ENCODE measurements around the gene SLC6A18.

Gene SLC6A18

GRCh38 chr5:1256776-1257175, 31.6 kb downstream of the SLC6A18 start:
- FAIRE-seq: no peak
- DNase-seq (ENCODE audit: insufficient read length, low spot score): no peak
- TF ChIP-seq POU2F2 (IDR thresholded peaks at IDR 0.05; ENCODE audit: low read depth, low read length) (no peak), TAF1 (IDR thresholded peaks at IDR 0.05; ENCODE audit: low read depth, low read length) (no peak), POLR2AphosphoS5 (IDR thresholded peaks at IDR 0.05; ENCODE audit: low read depth, low read length) (no peak), SPI1 (IDR thresholded peaks at IDR 0.05; ENCODE audit: low read depth, low read length) (no peak), PAX5 (IDR thresholded peaks at IDR 0.05; ENCODE audit: insufficient read depth, low read length, severe bottlenecking) (no peak), POLR2A (IDR thresholded peaks at IDR 0.05; ENCODE audit: low read depth, low read length) (no peak)

DNA sequence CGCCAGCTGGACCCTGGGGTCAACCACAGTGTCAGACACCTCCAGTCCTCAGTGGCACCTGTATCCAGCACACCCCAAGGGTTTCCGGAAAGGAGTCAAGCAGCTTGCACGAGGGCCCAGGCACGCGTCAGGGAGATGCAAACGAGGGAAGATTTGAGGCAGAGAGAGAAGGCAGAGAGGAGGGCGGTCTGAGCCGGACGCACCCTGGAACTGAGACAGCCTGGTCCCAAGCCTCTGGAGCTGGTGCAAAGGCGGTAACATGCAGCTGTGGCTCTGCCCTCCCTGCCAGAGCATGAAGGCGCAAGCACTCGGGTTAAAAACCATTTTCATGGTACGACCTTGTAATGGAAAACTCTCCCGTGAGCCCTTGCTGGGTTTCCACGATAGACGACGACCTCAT, 32.2 kb downstream of the SLC6A18 start:
- no peak for TF ChIP-seq PAX5 (IDR thresholded peaks at IDR 0.05; ENCODE audit: insufficient read depth, low read length, severe bottlenecking)
- no peak for TF ChIP-seq POLR2AphosphoS5 (IDR thresholded peaks at IDR 0.05; ENCODE audit: low read depth, low read length)
- TF ChIP-seq TAF1 (IDR thresholded peaks at IDR 0.05; ENCODE audit: low read depth, low read length): no peak
- no peak for TF ChIP-seq POU2F2 (IDR thresholded peaks at IDR 0.05; ENCODE audit: low read depth, low read length)
- TF ChIP-seq SPI1 (IDR thresholded peaks at IDR 0.05; ENCODE audit: low read depth, low read length): no peak
- TF ChIP-seq POLR2A (IDR thresholded peaks at IDR 0.05; ENCODE audit: low read depth, low read length): no peak
- no peak for DNase-seq (ENCODE audit: insufficient read length, low spot score)
- FAIRE-seq: no peak

GRCh38 chr5:1257841-1258240, 32.7 kb downstream of the SLC6A18 start:
- TF ChIP-seq PAX5 (IDR thresholded peaks at IDR 0.05; ENCODE audit: insufficient read depth, low read length, severe bottlenecking) (no peak), SPI1 (IDR thresholded peaks at IDR 0.05; ENCODE audit: low read depth, low read length) (no peak), POLR2A (IDR thresholded peaks at IDR 0.05; ENCODE audit: low read depth, low read length) (no peak), POLR2AphosphoS5 (IDR thresholded peaks at IDR 0.05; ENCODE audit: low read depth, low read length) (no peak), POU2F2 (IDR thresholded peaks at IDR 0.05; ENCODE audit: low read depth, low read length) (no peak), TAF1 (IDR thresholded peaks at IDR 0.05; ENCODE audit: low read depth, low read length) (no peak)
- FAIRE-seq: no peak
- DNase-seq (ENCODE audit: insufficient read length, low spot score): no peak

- FAIRE-seq: no peak
- TF ChIP-seq SPI1 (IDR thresholded peaks at IDR 0.05; ENCODE audit: low read depth, low read length): no peak
- no peak for TF ChIP-seq TAF1 (IDR thresholded peaks at IDR 0.05; ENCODE audit: low read depth, low read length)
- no peak for TF ChIP-seq POU2F2 (IDR thresholded peaks at IDR 0.05; ENCODE audit: low read depth, low read length)
- no peak for TF ChIP-seq PAX5 (IDR thresholded peaks at IDR 0.05; ENCODE audit: insufficient read depth, low read length, severe bottlenecking)
- TF ChIP-seq POLR2AphosphoS5 (IDR thresholded peaks at IDR 0.05; ENCODE audit: low read depth, low read length): no peak
- TF ChIP-seq POLR2A (IDR thresholded peaks at IDR 0.05; ENCODE audit: low read depth, low read length): no peak
- DNase-seq (ENCODE audit: insufficient read length, low spot score): no peak
These were observed 34.8 kb downstream of the SLC6A18 start for GRCh38 chr5:1259806-1260480.

GRCh38 chr5:1261643-1262042, 36.5 kb downstream of the SLC6A18 start:
- FAIRE-seq (no peak), DNase-seq (ENCODE audit: insufficient read length, low spot score) (no peak)
- TF ChIP-seq TAF1 (IDR thresholded peaks at IDR 0.05; ENCODE audit: low read depth, low read length): no peak
- no peak for TF ChIP-seq POLR2AphosphoS5 (IDR thresholded peaks at IDR 0.05; ENCODE audit: low read depth, low read length)
- TF ChIP-seq POU2F2 (IDR thresholded peaks at IDR 0.05; ENCODE audit: low read depth, low read length): no peak
- no peak for TF ChIP-seq POLR2A (IDR thresholded peaks at IDR 0.05; ENCODE audit: low read depth, low read length)
- no peak for TF ChIP-seq PAX5 (IDR thresholded peaks at IDR 0.05; ENCODE audit: insufficient read depth, low read length, severe bottlenecking)
- no peak for TF ChIP-seq SPI1 (IDR thresholded peaks at IDR 0.05; ENCODE audit: low read depth, low read length)

DNA sequence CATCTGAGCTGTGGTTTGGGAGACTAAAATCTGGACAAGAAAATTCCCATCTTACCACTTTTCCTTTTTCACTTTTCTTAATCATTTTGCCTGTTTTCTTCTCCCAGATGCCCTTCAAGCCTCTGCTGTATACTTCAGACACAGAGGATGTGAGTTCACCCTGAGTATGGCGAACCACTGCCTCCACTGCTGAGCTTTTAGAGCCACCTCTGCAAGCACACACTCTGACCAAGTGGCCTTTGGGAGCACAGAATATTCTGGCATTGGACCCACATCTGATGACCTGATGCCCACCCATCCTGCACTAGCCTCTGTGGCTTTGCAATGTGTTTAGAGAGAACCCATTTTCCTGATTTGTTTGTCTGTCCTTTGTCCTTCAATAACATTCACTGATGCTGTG, 37.2 kb downstream of the SLC6A18 start:
- no peak for FAIRE-seq
- DNase-seq (ENCODE audit: insufficient read length, low spot score): no peak
- TF ChIP-seq POU2F2 (IDR thresholded peaks at IDR 0.05; ENCODE audit: low read depth, low read length): no peak
- TF ChIP-seq TAF1 (IDR thresholded peaks at IDR 0.05; ENCODE audit: low read depth, low read length): no peak
- no peak for TF ChIP-seq POLR2AphosphoS5 (IDR thresholded peaks at IDR 0.05; ENCODE audit: low read depth, low read length)
- TF ChIP-seq POLR2A (IDR thresholded peaks at IDR 0.05; ENCODE audit: low read depth, low read length): no peak
- TF ChIP-seq PAX5 (IDR thresholded peaks at IDR 0.05; ENCODE audit: insufficient read depth, low read length, severe bottlenecking): no peak
- TF ChIP-seq SPI1 (IDR thresholded peaks at IDR 0.05; ENCODE audit: low read depth, low read length): no peak

GRCh38 chr5:1264211-1264610, 39.0 kb downstream of the SLC6A18 start:
- no peak for DNase-seq (ENCODE audit: insufficient read length, low spot score)
- no peak for FAIRE-seq
- no peak for TF ChIP-seq PAX5 (IDR thresholded peaks at IDR 0.05; ENCODE audit: insufficient read depth, low read length, severe bottlenecking)
- TF ChIP-seq TAF1 (IDR thresholded peaks at IDR 0.05; ENCODE audit: low read depth, low read length): no peak
- no peak for TF ChIP-seq POLR2AphosphoS5 (IDR thresholded peaks at IDR 0.05; ENCODE audit: low read depth, low read length)
- no peak for TF ChIP-seq POU2F2 (IDR thresholded peaks at IDR 0.05; ENCODE audit: low read depth, low read length)
- no peak for TF ChIP-seq POLR2A (IDR thresholded peaks at IDR 0.05; ENCODE audit: low read depth, low read length)
- no peak for TF ChIP-seq SPI1 (IDR thresholded peaks at IDR 0.05; ENCODE audit: low read depth, low read length)

DNA sequence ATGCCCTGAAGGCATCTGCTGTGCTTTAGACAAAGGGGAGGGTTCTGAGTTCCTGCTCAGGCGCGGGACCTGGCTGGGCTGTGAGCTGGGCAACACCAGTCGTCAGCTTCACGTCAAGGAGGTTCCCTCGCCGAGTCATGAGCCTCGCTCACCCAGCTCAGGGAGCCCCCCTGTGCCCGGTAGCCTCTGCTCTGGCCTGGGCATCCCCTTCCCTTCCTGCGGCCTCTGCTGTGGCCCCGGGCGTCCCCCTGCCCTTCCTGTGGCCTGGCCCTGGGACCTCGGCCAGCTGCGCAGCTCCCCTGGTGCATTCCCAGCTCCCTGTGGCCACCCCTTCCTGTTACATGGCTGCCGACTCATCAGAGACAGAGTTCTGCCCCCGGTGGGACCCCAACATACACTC, 39.8 kb downstream of the SLC6A18 start:
- TF ChIP-seq POLR2AphosphoS5 (IDR thresholded peaks at IDR 0.05; ENCODE audit: low read depth, low read length) (no peak), PAX5 (IDR thresholded peaks at IDR 0.05; ENCODE audit: insufficient read depth, low read length, severe bottlenecking) (no peak), TAF1 (IDR thresholded peaks at IDR 0.05; ENCODE audit: low read depth, low read length) (no peak), POLR2A (IDR thresholded peaks at IDR 0.05; ENCODE audit: low read depth, low read length) (no peak), POU2F2 (IDR thresholded peaks at IDR 0.05; ENCODE audit: low read depth, low read length) (no peak), SPI1 (IDR thresholded peaks at IDR 0.05; ENCODE audit: low read depth, low read length) (no peak)
- no peak for FAIRE-seq

GRCh38 chr5:1265461-1266455, 40.6 kb downstream of the SLC6A18 start:
- no peak for FAIRE-seq
- TF ChIP-seq PAX5 (IDR thresholded peaks at IDR 0.05; ENCODE audit: insufficient read depth, low read length, severe bottlenecking): no peak
- TF ChIP-seq POLR2AphosphoS5 (IDR thresholded peaks at IDR 0.05; ENCODE audit: low read depth, low read length): no peak
- no peak for TF ChIP-seq POU2F2 (IDR thresholded peaks at IDR 0.05; ENCODE audit: low read depth, low read length)
- no peak for TF ChIP-seq TAF1 (IDR thresholded peaks at IDR 0.05; ENCODE audit: low read depth, low read length)
- no peak for TF ChIP-seq SPI1 (IDR thresholded peaks at IDR 0.05; ENCODE audit: low read depth, low read length)
- no peak for DNase-seq (ENCODE audit: insufficient read length, low spot score)

More for the DNA sequence above, 39.8 kb downstream of the SLC6A18 start:
- no peak for DNase-seq (ENCODE audit: insufficient read length, low spot score)
